Ureter (tissue), 1 donor: ENCODE results near the gene CIART. TPM values are rescaled to one million over a fixed set of nuclear protein-coding genes. Genes with fewer than 3 reads are reported as not detected.
"Not testable (repeated sequence)": the region's sequence is repeated elsewhere in the genome, so short reads cannot be mapped to it uniquely, and the experiment has no call there.

Experiments used
- DNase-seq: peaks from one replicate; pipeline ENCODE4 v3.0.0-alpha.2; 2020; ENCODE audit warnings: low spot score
- total RNA-seq: library from RNA; stranded (reverse); gene quantifications from one replicate; pipeline ENCODE4 v1.2.4, GENCODE V29; 2023
- donor health status: DM: yes; HTN: yes; CAD: no.

Gene CIART
- total RNA-seq, 1 donor from 2014 or later: 8.0 TPM

DNA sequence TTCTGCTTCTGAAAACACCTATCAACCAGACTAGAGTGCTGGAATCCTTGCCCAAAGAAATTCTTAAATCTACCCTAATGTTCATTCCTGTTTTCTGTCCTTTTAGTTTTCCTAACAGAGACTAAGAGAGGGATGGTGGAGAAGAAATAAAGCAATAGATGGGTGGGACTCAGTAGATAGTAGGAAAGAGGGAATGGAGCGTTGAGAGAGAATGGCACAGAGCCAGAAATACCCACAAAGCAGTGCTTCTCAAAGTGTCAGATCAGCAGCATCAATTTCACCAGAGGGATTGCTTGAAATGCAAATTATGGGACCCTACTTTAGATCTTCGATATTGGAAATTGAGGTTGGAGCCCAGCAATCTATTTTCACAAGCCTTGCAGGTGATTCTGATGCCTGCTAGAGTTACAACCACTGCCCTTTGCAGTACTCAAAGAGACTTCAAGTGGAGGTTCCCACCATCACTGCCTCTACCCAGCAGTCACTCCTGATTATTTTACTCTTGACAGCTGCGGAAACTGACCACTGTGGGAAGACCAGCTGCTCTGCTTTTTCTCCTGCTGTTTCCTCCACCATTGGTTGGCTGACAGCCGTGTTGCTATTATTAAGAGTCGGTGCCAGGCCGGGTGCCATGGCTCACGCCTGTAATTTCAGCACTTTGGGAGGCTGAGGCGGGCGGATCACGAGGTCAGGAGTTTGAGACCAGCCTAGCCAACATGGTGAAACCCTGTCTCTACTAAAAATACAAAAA, 27.6 kb downstream of the CIART start:
- DNase-seq: no peak

DNA sequence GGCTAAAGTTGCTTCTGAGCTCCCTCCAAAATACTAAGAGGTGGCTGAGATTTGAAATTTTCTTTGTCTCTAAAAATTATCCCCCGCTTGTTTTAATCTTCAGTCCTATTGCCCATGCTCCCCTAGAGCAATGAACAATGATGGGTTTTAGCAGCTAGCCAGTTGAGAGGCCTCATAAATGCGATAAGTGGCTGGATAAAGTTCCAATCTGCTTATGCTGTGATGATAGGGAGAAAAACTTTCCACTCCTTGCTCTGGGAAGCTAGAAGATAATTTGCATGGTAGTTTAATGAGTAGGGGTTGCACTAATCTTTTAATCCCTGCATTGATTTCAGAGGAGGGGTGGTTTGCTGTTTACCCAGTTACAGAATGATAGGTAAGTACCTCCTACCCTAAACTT, 29.4 kb downstream of the CIART start:
- DNase-seq: no peak

DNA sequence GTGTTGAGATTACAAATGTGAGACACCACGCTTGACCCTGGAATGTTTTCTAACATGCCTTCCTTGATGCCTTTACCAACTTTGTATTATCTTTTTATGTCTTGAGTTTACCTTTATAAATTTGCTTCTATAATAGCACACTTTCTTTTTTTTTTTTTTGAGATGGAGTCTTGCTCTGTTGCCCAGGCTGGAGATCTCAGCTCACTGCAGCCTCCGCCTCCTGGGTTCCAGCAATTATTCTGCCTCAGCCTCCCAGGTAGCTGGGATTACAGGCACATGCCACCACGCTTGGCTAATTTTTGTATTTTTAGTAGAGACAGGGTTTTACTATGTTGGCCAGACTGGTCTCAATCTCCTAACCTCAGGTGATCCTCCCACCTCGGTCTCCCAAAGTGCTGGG, 32.3 kb downstream of the CIART start:
- not testable (repeated sequence) for DNase-seq

DNA sequence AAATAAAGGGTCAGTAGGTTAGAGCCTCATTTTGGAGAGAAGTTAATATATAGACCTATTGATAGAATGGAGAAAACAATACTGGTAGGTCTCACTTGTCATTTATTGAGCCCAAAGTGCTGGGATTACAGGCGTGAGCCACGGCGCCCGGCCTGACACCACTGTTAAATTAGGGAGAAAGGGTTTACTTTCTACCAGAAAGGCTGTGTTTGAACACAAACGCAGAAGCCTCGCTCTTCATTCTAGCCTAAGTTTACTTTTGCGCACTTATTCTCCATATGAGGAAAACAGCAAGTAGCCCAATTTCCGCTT, 38.3 kb downstream of the CIART start:
- no peak for DNase-seq

DNA sequence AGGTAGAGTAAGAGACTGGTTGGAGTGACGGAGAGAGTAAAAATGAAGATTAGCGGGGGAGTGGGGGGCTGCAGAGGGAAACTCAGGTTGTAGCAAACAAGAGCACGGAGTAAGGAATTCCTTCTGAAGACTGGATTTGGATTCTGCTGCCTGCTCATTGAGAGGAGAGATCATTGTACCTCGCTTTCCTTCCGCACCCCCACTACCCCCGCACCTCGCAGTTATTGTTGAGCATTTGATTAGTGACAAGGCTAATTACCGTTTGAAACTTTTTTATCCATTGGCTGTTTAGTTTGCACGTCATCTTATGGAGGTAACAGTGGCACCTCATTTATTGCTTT, 39.4 kb downstream of the CIART start:
- no peak for DNase-seq

DNA sequence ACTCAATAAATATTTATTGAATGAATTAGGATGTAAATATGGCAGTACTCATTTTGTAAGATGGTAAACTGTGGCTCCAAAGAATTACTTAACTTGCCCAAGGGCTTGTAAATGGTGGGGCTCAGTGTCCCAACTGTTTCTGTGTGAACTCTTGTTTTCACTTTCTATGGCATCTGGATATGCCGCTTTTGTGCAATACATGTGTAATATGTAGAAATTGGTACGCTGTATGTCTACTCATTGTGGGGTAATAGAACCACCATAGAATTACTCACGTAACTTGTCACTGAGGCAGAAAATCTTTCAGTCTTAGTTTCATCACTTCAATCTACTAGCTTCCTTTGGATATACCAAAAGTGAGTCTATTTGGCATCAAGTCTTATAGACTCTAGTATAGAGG, 40.0 kb downstream of the CIART start:
- DNase-seq: no peak

DNA sequence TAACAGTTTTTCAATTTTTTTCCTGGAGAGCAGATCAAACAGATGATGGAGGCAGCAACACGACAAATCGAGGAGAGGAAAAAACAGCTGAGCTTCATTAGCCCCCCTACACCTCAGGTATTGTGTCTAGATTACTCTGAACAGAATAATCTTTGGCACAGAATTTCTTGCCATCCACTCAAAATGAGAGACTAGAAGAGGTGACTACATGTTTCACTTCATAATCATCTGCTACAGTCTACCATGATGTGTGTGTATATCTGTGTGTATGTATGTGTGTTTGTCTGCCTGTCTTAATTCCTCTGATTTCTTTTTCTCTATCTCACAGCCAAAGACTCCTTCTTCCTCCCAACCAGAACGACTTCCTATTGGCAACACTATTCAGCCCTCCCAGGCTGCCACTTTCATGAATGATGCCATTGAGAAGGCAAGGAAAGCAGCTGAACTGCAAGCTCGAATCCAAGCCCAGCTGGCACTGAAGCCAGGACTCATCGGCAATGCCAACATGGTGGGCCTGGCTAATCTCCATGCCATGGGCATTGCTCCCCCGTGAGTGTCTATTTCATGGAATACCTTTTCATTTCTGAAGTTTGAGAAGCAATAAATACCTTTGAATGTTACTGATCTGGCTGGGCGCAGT, 50.4 kb downstream of the CIART start:
- DNase-seq: no peak

Other genes with a start within 250 kb of the CIART start
- 56.4 TPM for gene VPS45, start 214.8 kb upstream of the CIART start, total RNA-seq
- gene PLEKHO1, start 132.6 kb upstream of the CIART start, total RNA-seq: 28.9 TPM
- 23.4 TPM for gene ANP32E, start 46.4 kb upstream of the CIART start, total RNA-seq
- gene CA14, start 24.8 kb upstream of the CIART start, total RNA-seq: 1.4 TPM
- gene APH1A, start 13.5 kb upstream of the CIART start, total RNA-seq: 133 TPM
- gene C1orf54, start 9.8 kb upstream of the CIART start, total RNA-seq: 13.8 TPM
- gene MRPS21, start 11.3 kb downstream of the CIART start, total RNA-seq: 79.7 TPM
- gene PRPF3, start 39.0 kb downstream of the CIART start, total RNA-seq: 112 TPM
- gene RPRD2, start 81.6 kb downstream of the CIART start, total RNA-seq: 44.7 TPM
- 28.6 TPM for gene TARS2, start 204.9 kb downstream of the CIART start, total RNA-seq
- gene ECM1, start 225.6 kb downstream of the CIART start, total RNA-seq: 10.8 TPM
- gene FALEC, start 233.2 kb downstream of the CIART start, total RNA-seq: not detected